HepG2 (cell line): Measurements from ENCODE around the gene CALML6. TPM values are rescaled to one million over a fixed set of nuclear protein-coding genes. Genes with fewer than 3 reads are reported as not detected.

Experiments
- BATF2 ChIP-seq: sonication (generic); formaldehyde crosslinking; IDR thresholded peaks from 2 replicates; pipeline ENCODE4 v1.8.0; 2022; ENCODE audit warnings: mild to moderate bottlenecking, missing genetic modification reagents, moderate library complexity
- BCL3 ChIP-seq: sonication (generic); formaldehyde crosslinking; IDR thresholded peaks from 2 replicates; pipeline ENCODE4 v1.5.1; 2020; ENCODE audit warnings: mild to moderate bottlenecking, missing genetic modification reagents, moderate library complexity
- CREM ChIP-seq, 2 experiments: sonication (generic) in 1 of 2; formaldehyde crosslinking in 1 of 2; IDR thresholded peaks; 2 replicates each; pipeline versions ENCODE4 v1.4.0 to v1.6.1; 2016 to 2020; ENCODE audit warnings: antibody characterized with exemption in 1 of 2, mild to moderate bottlenecking in 1 of 2, missing genetic modification reagents in 1 of 2
- HDAC1 ChIP-seq: sonication (generic); formaldehyde crosslinking; IDR thresholded peaks from 2 replicates; pipeline ENCODE4 v1.5.1; 2020; ENCODE audit warnings: mild to moderate bottlenecking, missing genetic modification reagents
- HOXA3 ChIP-seq: sonication (generic); formaldehyde crosslinking; IDR thresholded peaks from 2 replicates; pipeline ENCODE4 v1.5.0; 2020; ENCODE audit warnings: missing genetic modification reagents
- IKZF4 ChIP-seq: sonication (generic); formaldehyde crosslinking; IDR thresholded peaks from 2 replicates; pipeline ENCODE4 v1.5.1; 2020; ENCODE audit warnings: borderline replicate concordance, mild to moderate bottlenecking, low read depth, missing genetic modification reagents; ENCODE audit errors: not compliant biosample characterization
- JUND ChIP-seq: sonication (generic); formaldehyde crosslinking; IDR thresholded peaks from 2 replicates; pipeline ENCODE4 v1.8.0; 2022; ENCODE audit warnings: mild to moderate bottlenecking, missing genetic modification reagents
- NFE2L2 ChIP-seq: fragments of 150-350 bp; IDR thresholded peaks from 2 replicates; pipeline ENCODE4 v1.6.1; 2014; ENCODE audit warnings: low read length
- NONO ChIP-seq, 2 experiments: fragments of 450-650 bp in 1 of 2; sonication (generic) in 1 of 2; formaldehyde crosslinking in 1 of 2; IDR thresholded peaks in 1 of 2; conservative IDR thresholded peaks in 1 of 2; 2 replicates each; pipeline versions ENCODE4 v1.6.1 to v1.8.0; 2017 to 2022; ENCODE audit warnings: mild to moderate bottlenecking in 1 of 2, missing genetic modification reagents in 1 of 2, moderate library complexity in 1 of 2
- SUZ12 ChIP-seq: fragments of 150-350 bp; IDR thresholded peaks from 2 replicates; pipeline ENCODE4 v1.6.1; 2014; ENCODE audit warnings: low read depth, low read length
- TAF15 ChIP-seq: fragments of 200-400 bp; formaldehyde crosslinking; IDR thresholded peaks from one replicate; pipeline ENCODE4 v1.6.1; 2018; ENCODE audit warnings: mild to moderate bottlenecking, low read depth, low read length; ENCODE audit not compliant: poor library complexity, severe bottlenecking
- TFDP2 ChIP-seq: sonication (generic); formaldehyde crosslinking; IDR thresholded peaks from 2 replicates; pipeline ENCODE4 v1.4.0; 2020; ENCODE audit warnings: missing genetic modification reagents
- ZBTB43 ChIP-seq: sonication (generic); formaldehyde crosslinking; conservative IDR thresholded peaks from 2 replicates; pipeline ENCODE4 v1.4.0; 2020; ENCODE audit warnings: missing genetic modification reagents
- ZFP62 ChIP-seq: sonication (generic); formaldehyde crosslinking; IDR thresholded peaks from 2 replicates; pipeline ENCODE4 v1.4.0; 2020; ENCODE audit warnings: missing genetic modification reagents
- ZFYVE20 ChIP-seq: sonication (generic); formaldehyde crosslinking; IDR thresholded peaks from 2 replicates; pipeline ENCODE4 v1.8.0; 2023; ENCODE audit warnings: low read depth, mild to moderate bottlenecking, moderate library complexity, missing genetic modification reagents, borderline replicate concordance
- polyA plus RNA-seq, 8 experiments: library from polyadenylated mRNA; depleted of rRNA in 3 of 8; stranded (reverse) in 7 of 8; unstranded in 1 of 8; fragments of >200 nt; fragmentation: Illumina TruSeq in 4 of 8; extraction: Trizol in 4 of 8; gene quantifications; 2 replicates each; pipeline versions ENCODE4 v1.2.1 to v1.2.3, GENCODE V29; 2011 to 2016; ENCODE audit warnings: low read depth in 4 of 8, missing spikeins in 1 of 8, mixed read lengths in 1 of 8; ENCODE audit not compliant: insufficient read depth in 1 of 8
- total RNA-seq, 5 experiments: library from RNA; depleted of rRNA; stranded (reverse); fragments of >200 nt; fragmentation: Illumina TruSeq; extraction: Trizol; gene quantifications; 2 replicates each; pipeline ENCODE4 v1.2.3, GENCODE V29; 2016; ENCODE audit warnings: low read depth in 1 of 5
- TF ChIP-seq, protein P1 (sequence below): sonication (generic); formaldehyde crosslinking; IDR thresholded peaks from 2 replicates; pipeline ENCODE4 v1.4.0; 2020; ENCODE audit warnings: missing genetic modification reagents, mild to moderate bottlenecking, borderline replicate concordance

The CALML6 gene
- total and polyA plus RNA-seq, 2 of the 13 experiments (the other 11 are each of a cell fraction or from before 2014, with no cell fraction given): 0.11 to 0.12 TPM

DNA sequence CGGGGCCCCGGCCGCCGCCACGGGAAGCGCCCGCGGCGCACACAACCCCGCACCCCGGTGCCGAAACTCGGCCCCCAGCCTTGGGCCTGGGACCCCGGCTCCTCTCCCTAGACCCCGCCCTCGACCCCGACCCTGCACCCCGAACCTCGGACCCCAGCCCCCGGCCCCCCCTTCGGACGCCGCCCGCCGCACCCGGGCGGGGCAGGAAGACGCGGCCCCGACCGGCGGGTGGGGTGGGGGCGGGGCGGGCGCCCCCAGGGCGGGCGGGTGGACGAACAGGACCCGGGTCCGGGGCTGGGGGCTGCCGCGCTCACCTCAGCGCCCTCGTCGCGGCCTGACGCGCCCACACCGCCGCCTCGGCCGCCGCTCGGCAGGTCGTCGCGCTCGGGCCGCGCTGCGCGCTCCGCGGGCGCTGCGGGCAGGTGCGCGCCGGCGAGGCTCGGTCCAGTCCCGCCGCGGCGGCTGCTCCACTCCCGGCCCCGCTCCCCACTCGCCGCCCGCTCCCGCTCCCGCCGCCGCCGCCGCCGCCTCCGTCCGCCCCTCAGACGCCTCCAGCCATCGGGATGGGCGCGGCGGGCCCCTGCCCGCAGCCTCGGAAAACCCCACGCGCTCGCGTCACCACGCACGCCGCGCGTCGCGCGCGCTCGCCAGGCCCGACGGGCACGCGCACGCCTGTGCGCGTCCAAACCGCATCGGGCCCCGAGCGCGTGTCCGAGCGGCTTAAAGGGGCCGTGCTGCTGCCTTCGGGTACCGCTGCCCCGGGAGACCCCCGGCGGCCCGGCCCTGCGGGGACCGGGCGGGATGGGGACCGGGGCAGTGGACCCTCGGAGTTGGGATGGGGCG lies 24.3 kb upstream of the CALML6 start, which contains the start of gene GNB1 (continued):
- peak; percentile 60; the same call in 1 of the 2 replicates for TF ChIP-seq BCL3
- TF ChIP-seq ZFYVE20 (CRISPR knock-in tag): no peak
- TF ChIP-seq SUZ12: no peak
- TF ChIP-seq BATF2 (CRISPR knock-in tag): no peak
- no peak for TF ChIP-seq ZFP62 (CRISPR knock-in tag)
- TF ChIP-seq HOXA3 (CRISPR knock-in tag): peak; percentile 87
- peak; percentile 29 for TF ChIP-seq TAF15
- TF ChIP-seq NONO (IDR thresholded peaks at IDR 0.05): no peak
- peak; percentile 29; the same call in 1 of the 2 replicates for TF ChIP-seq NONO (CRISPR knock-in tag; conservative IDR thresholded peaks at IDR 0.05)
- TF ChIP-seq HDAC1 (CRISPR knock-in tag): peak; percentile 61; the same call in 1 of the 2 replicates
- peak; percentile 1 for TF ChIP-seq IKZF4 (CRISPR knock-in tag)
- TF ChIP-seq ZBTB43: 0 out of 2 replicates have a peak, but pooled peaks have one; percentile 27
- TF ChIP-seq NFE2L2: no peak
- TF ChIP-seq TFDP2: no peak
- TF ChIP-seq JUND (CRISPR knock-in tag): no peak
- TF ChIP-seq CREM (IDR thresholded peaks at IDR 0.05): no peak
- no peak for TF ChIP-seq CREM (CRISPR knock-in tag; IDR thresholded peaks at IDR 0.05)
- TF ChIP-seq, protein P1, sequence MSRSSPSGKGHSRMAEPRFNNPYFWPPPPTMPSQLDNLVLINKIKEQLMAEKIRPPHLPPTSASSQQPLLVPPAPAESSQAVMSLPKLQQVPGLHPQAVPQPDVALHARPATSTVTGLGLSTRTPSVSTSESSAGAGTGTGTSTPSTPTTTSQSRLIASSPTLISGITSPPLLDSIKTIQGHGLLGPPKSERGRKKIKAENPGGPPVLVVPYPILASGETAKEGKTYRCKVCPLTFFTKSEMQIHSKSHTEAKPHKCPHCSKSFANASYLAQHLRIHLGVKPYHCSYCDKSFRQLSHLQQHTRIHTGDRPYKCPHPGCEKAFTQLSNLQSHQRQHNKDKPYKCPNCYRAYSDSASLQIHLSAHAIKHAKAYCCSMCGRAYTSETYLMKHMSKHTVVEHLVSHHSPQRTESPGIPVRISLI (CRISPR knock-in tag): no peak
